Activated CD4-positive, alpha-beta memory T cell treated with anti-CD3 and anti-CD28 coated beads, Interleukin-2, amount 10 ng/mL, durations not matched to agents 7 days and 5 days (primary cell): ENCODE data around the gene HK1. TPM values are rescaled to one million over a fixed set of nuclear protein-coding genes. Genes with fewer than 3 reads are reported as not detected.

Experiments used
- CTCF ChIA-PET: fragments of 350-600 bp; sonication (Branson Sonifier 250); formaldehyde crosslinking; loops from one replicate; lab custom pipeline; 2021; ENCODE audit warnings: antibody characterized with exemption, inconsistent platforms; lab: Charles Lee
- POLR2A ChIA-PET: fragments of 350-600 bp; sonication (Branson Sonifier 250); formaldehyde crosslinking; loops from one replicate; lab custom pipeline; 2021; ENCODE audit warnings: antibody characterized with exemption; lab: Charles Lee
- DNase-seq: peaks from one replicate; pipeline ENCODE4 v3.0.0-alpha.2; 2020
- H3K27ac Mint-ChIP-seq: one replicate; pipeline ENCODE4 v1.8.0; 2021; ENCODE audit warnings: mild to moderate bottlenecking, mixed read lengths
- H3K27me3 Mint-ChIP-seq: one replicate; pipeline ENCODE4 v1.8.0; 2021; ENCODE audit warnings: mixed read lengths
- H3K36me3 Mint-ChIP-seq: one replicate; pipeline ENCODE4 v1.8.0; 2021; ENCODE audit warnings: low read depth, mixed read lengths
- H3K4me1 Mint-ChIP-seq: one replicate; pipeline ENCODE4 v1.8.0; 2021; ENCODE audit warnings: mixed read lengths
- H3K4me3 Mint-ChIP-seq: one replicate; pipeline ENCODE4 v1.8.0; 2021; ENCODE audit warnings: mild to moderate bottlenecking, mixed read lengths
- H3K9me3 Mint-ChIP-seq: one replicate; pipeline ENCODE4 v1.8.0; 2021; ENCODE audit warnings: mixed read lengths
- total RNA-seq, 2 experiments: library from RNA; stranded (reverse); gene quantifications; one replicate each; pipeline ENCODE4 v1.2.3, GENCODE V29; 2021

Gene HK1
- total RNA-seq, 2 experiments from 2014 or later: 142 to 146 TPM

GRCh38 chr10:69414036-69415018 lies 136.0 kb downstream of the HK1 start:
- no peak for DNase-seq
- no peak overlapping the region for H3K4me3 Mint-ChIP-seq
- H3K27me3 Mint-ChIP-seq: peaks cover 1% of the 10 kb centered on the region
- ChIA-PET CTCF (no interaction called here), POLR2A (no interaction called here)
- no peak overlapping the region for H3K27ac Mint-ChIP-seq
- no peaks in the 10 kb centered on the region for H3K36me3 Mint-ChIP-seq
- peaks cover 13% of the 10 kb centered on the region for H3K4me1 Mint-ChIP-seq
- no peaks in the 10 kb centered on the region for H3K9me3 Mint-ChIP-seq

- ChIA-PET POLR2A (no interaction called here), CTCF (no interaction called here)
- Mint-ChIP-seq H3K27ac (no peak overlapping the region), H3K9me3 (no peaks in the 10 kb centered on the region), H3K36me3 (no peaks in the 10 kb centered on the region), H3K27me3 (peaks cover 1% of the 10 kb centered on the region), H3K4me1 (peaks cover 8% of the 10 kb centered on the region), H3K4me3 (no peak overlapping the region)
- DNase-seq: no peak
Measured at GRCh38 chr10:69415049-69415448, 136.8 kb downstream of the HK1 start.

- CTCF ChIA-PET: interaction anchor here (1.3 kb wide), 1 partner anchor 34 kb away, joined by 4 read pairs; no protein-coding TSS in a partner anchor
Measured at GRCh38 chr10:69415951-69416350, 137.7 kb downstream of the HK1 start.

GRCh38 chr10:69416695-69417094 lies 138.4 kb downstream of the HK1 start, which contains the start of gene TACR2:
Gene TACR2, minus strand, starts transcription at chr10:69416918. Its CDS starts 595 bp downstream, at chr10:69416323.
- no peak within 1 kb of the TSS for H3K27ac Mint-ChIP-seq
- H3K4me3 Mint-ChIP-seq: no peak within 1 kb of the TSS
- no peaks in the 10 kb centered on the region for H3K36me3 Mint-ChIP-seq
- H3K4me1 Mint-ChIP-seq: peaks cover 1% of the 10 kb centered on the region
- no peaks in the 10 kb centered on the region for H3K9me3 Mint-ChIP-seq
- H3K27me3 Mint-ChIP-seq: peaks cover 1% of the 10 kb centered on the region
- ChIA-PET CTCF (interaction anchor here (1.3 to 1.5 kb wide), 2 partner anchors 30 to 33 kb away, joined by 4 read pairs; no protein-coding TSS in a partner anchor), POLR2A (interaction anchor here (2.2 kb wide), 1 partner anchor 9 kb away, joined by 5 read pairs; no protein-coding TSS in a partner anchor)
- DNase-seq: no peak

More at GRCh38 chr10:69415951-69416350, 137.7 kb downstream of the HK1 start:
- peaks cover 1% of the 10 kb centered on the region for H3K27me3 Mint-ChIP-seq
- DNase-seq: no peak
- peaks cover 2% of the 10 kb centered on the region for H3K4me1 Mint-ChIP-seq
- no peak overlapping the region for H3K4me3 Mint-ChIP-seq
- H3K9me3 Mint-ChIP-seq: no peaks in the 10 kb centered on the region
- no peak overlapping the region for H3K27ac Mint-ChIP-seq
- POLR2A ChIA-PET: interaction anchor here (2.2 kb wide), 1 partner anchor 10 kb away, joined by 5 read pairs; no protein-coding TSS in a partner anchor
- no peaks in the 10 kb centered on the region for H3K36me3 Mint-ChIP-seq

- DNase-seq: no peak
- no peaks in the 10 kb centered on the region for H3K36me3 Mint-ChIP-seq
Measured at GRCh38 chr10:69417542-69417941, 139.2 kb downstream of the HK1 start.

GRCh38 chr10:69418052-69418752 lies 139.9 kb downstream of the HK1 start:
- CTCF ChIA-PET: interaction anchor here (0.5 to 1.5 kb wide), 3 partner anchors 10 to 97 kb away, joined by 3 to 5 read pairs (median 3); no protein-coding TSS in a partner anchor
- no peak overlapping the region for H3K27ac Mint-ChIP-seq

More at GRCh38 chr10:69417542-69417941, 139.2 kb downstream of the HK1 start:
- Mint-ChIP-seq H3K27ac (no peak overlapping the region), H3K9me3 (no peaks in the 10 kb centered on the region), H3K4me1 (peaks cover 5% of the 10 kb centered on the region), H3K27me3 (peaks cover 1% of the 10 kb centered on the region), H3K4me3 (no peak overlapping the region)
- ChIA-PET POLR2A (interaction anchor here (2.2 kb wide), 1 partner anchor 8 kb away, joined by 5 read pairs; no protein-coding TSS in a partner anchor), CTCF (interaction anchor here (1.5 kb wide), 2 partner anchors 9 to 29 kb away, joined by 4 to 5 read pairs; no protein-coding TSS in a partner anchor)

GRCh38 chr10:69419096-69419743 lies 140.9 kb downstream of the HK1 start:
- ChIA-PET POLR2A (no interaction called here), CTCF (interaction anchor here (1.0 to 1.1 kb wide), 2 partner anchors 88 to 96 kb away, joined by 3 read pairs; no protein-coding TSS in a partner anchor)
- no peaks in the 10 kb centered on the region for H3K9me3 Mint-ChIP-seq
- peaks cover 10% of the 10 kb centered on the region for H3K4me1 Mint-ChIP-seq
- no peak overlapping the region for H3K4me3 Mint-ChIP-seq
- H3K27ac Mint-ChIP-seq: no peak overlapping the region
- no peak for DNase-seq
- H3K36me3 Mint-ChIP-seq: no peaks in the 10 kb centered on the region
- H3K27me3 Mint-ChIP-seq: peaks cover 1% of the 10 kb centered on the region

More at GRCh38 chr10:69418052-69418752, 139.9 kb downstream of the HK1 start:
- Mint-ChIP-seq H3K9me3 (no peaks in the 10 kb centered on the region), H3K4me1 (peaks cover 4% of the 10 kb centered on the region), H3K27me3 (peaks cover 1% of the 10 kb centered on the region), H3K36me3 (no peaks in the 10 kb centered on the region), H3K4me3 (no peak overlapping the region)
- POLR2A ChIA-PET: interaction anchor here (2.2 kb wide), 1 partner anchor 8 kb away, joined by 5 read pairs; no protein-coding TSS in a partner anchor
- DNase-seq: no peak

- Mint-ChIP-seq H3K27ac (no peak overlapping the region), H3K9me3 (no peaks in the 10 kb centered on the region), H3K4me1 (peaks cover 12% of the 10 kb centered on the region), H3K4me3 (no peak overlapping the region), H3K27me3 (peaks cover under 1% of the 10 kb centered on the region), H3K36me3 (no peaks in the 10 kb centered on the region)
- ChIA-PET POLR2A (no interaction called here), CTCF (interaction anchor here (1.0 kb wide), 1 partner anchor 88 kb away, joined by 3 read pairs; no protein-coding TSS in a partner anchor)
- no peak for DNase-seq
Measured at GRCh38 chr10:69419744-69420126, 141.4 kb downstream of the HK1 start.

- Mint-ChIP-seq H3K27me3 (no peaks in the 10 kb centered on the region), H3K4me3 (no peak overlapping the region), H3K36me3 (no peaks in the 10 kb centered on the region), H3K27ac (no peak overlapping the region), H3K9me3 (no peaks in the 10 kb centered on the region), H3K4me1 (peaks cover 32% of the 10 kb centered on the region)
- DNase-seq: no peak
- POLR2A ChIA-PET: no interaction called here
- CTCF ChIA-PET: interaction anchor here (1.3 kb wide), 1 partner anchor 11 kb away, joined by 4 read pairs; no protein-coding TSS in a partner anchor
Measured at GRCh38 chr10:69421611-69422308, 143.5 kb downstream of the HK1 start.

GRCh38 chr10:69422676-69423075 lies 144.4 kb downstream of the HK1 start:
- DNase-seq: no peak
- Mint-ChIP-seq H3K36me3 (no peaks in the 10 kb centered on the region), H3K9me3 (no peaks in the 10 kb centered on the region), H3K27me3 (peaks cover 2% of the 10 kb centered on the region), H3K4me1 (peaks cover 39% of the 10 kb centered on the region), H3K27ac (no peak overlapping the region), H3K4me3 (no peak overlapping the region)
- CTCF ChIA-PET: no interaction called here
- POLR2A ChIA-PET: no interaction called here

GRCh38 chr10:69425041-69425440 lies 146.7 kb downstream of the HK1 start:
- Mint-ChIP-seq H3K36me3 (no peaks in the 10 kb centered on the region), H3K27me3 (peaks cover 4% of the 10 kb centered on the region), H3K27ac (no peak overlapping the region), H3K4me1 (peaks cover 46% of the 10 kb centered on the region), H3K9me3 (no peaks in the 10 kb centered on the region), H3K4me3 (no peak overlapping the region)
- POLR2A ChIA-PET: interaction anchor here (2.2 kb wide), 1 partner anchor 8 kb away, joined by 5 read pairs; the partner anchor contains the start of gene TACR2
- CTCF ChIA-PET: interaction anchor here (0.9 to 1.7 kb wide), 4 partner anchors 15 to 211 kb away, joined by 3 to 5 read pairs (median 4); no protein-coding TSS in a partner anchor
- no peak for DNase-seq
